ENCODE measurements around the gene HECW1.

HECW1 gene

DNA sequence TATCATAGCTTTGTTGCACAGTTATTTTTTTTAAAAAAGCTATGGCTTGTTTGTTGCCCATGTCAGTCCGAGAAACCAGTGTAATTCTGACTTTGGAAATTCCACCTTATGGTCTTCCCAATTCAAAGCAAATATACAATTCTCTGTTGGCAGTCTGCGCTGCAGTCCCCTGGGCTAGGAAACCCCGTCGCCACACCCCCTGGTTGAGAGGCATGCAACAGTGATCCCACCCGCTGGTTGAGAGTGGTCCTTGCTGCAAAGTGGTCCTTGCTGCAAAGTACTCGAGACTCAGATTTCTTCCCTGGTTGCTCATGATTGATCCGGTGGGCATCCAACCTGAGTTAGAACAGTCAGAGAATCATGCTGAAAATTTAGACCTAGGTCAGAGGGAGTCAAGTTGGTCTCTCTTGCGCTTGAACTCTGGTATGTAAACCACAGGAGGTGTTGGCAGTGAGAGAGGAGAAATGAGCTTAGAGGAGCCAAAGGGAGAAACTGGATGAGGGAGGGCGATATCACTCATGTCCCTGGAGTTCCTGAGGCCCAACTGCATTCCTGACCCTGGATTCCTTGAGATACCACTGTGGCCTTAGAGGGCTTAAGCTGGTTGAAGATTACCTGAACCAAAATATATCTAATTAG, 425.4 kb downstream of the HECW1 start:
- ATAC-seq: no peak
- TF ChIP-seq ZNF565 (CRISPR knock-in tag; conservative IDR thresholded peaks at IDR 0.05; ENCODE audit: low read depth) (no peak), BACH2 (CRISPR knock-in tag; IDR thresholded peaks at IDR 0.05; ENCODE audit: borderline replicate concordance) (no peak), ESRRG (CRISPR knock-in tag; IDR thresholded peaks at IDR 0.05) (no peak), SNAI2 (CRISPR knock-in tag; IDR thresholded peaks at IDR 0.05) (no peak), ARNTL (CRISPR knock-in tag; IDR thresholded peaks at IDR 0.05; ENCODE audit: borderline replicate concordance, low read depth) (no peak), ZFP30 (CRISPR knock-in tag; IDR thresholded peaks at IDR 0.05) (no peak), ISL1 (CRISPR knock-in tag; IDR thresholded peaks at IDR 0.05) (no peak), ZC3H10 (CRISPR knock-in tag; IDR thresholded peaks at IDR 0.05) (no peak), OSR1 (CRISPR knock-in tag; IDR thresholded peaks at IDR 0.05) (no peak), ZFP3 (CRISPR knock-in tag; IDR thresholded peaks at IDR 0.05) (no peak), ZNF70 (CRISPR knock-in tag; IDR thresholded peaks at IDR 0.05) (no peak), PPARA (CRISPR knock-in tag; IDR thresholded peaks at IDR 0.05; ENCODE audit: borderline replicate concordance) (no peak), GLIS3 (CRISPR knock-in tag; IDR thresholded peaks at IDR 0.05) (no peak)
- TF ChIP-seq, protein P1, sequence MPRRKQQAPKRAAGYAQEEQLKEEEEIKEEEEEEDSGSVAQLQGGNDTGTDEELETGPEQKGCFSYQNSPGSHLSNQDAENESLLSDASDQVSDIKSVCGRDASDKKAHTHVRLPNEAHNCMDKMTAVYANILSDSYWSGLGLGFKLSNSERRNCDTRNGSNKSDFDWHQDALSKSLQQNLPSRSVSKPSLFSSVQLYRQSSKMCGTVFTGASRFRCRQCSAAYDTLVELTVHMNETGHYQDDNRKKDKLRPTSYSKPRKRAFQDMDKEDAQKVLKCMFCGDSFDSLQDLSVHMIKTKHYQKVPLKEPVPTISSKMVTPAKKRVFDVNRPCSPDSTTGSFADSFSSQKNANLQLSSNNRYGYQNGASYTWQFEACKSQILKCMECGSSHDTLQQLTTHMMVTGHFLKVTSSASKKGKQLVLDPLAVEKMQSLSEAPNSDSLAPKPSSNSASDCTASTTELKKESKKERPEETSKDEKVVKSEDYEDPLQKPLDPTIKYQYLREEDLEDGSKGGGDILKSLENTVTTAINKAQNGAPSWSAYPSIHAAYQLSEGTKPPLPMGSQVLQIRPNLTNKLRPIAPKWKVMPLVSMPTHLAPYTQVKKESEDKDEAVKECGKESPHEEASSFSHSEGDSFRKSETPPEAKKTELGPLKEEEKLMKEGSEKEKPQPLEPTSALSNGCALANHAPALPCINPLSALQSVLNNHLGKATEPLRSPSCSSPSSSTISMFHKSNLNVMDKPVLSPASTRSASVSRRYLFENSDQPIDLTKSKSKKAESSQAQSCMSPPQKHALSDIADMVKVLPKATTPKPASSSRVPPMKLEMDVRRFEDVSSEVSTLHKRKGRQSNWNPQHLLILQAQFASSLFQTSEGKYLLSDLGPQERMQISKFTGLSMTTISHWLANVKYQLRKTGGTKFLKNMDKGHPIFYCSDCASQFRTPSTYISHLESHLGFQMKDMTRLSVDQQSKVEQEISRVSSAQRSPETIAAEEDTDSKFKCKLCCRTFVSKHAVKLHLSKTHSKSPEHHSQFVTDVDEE (CRISPR knock-in tag; IDR thresholded peaks at IDR 0.05): no peak
- TF ChIP-seq, protein P2, sequence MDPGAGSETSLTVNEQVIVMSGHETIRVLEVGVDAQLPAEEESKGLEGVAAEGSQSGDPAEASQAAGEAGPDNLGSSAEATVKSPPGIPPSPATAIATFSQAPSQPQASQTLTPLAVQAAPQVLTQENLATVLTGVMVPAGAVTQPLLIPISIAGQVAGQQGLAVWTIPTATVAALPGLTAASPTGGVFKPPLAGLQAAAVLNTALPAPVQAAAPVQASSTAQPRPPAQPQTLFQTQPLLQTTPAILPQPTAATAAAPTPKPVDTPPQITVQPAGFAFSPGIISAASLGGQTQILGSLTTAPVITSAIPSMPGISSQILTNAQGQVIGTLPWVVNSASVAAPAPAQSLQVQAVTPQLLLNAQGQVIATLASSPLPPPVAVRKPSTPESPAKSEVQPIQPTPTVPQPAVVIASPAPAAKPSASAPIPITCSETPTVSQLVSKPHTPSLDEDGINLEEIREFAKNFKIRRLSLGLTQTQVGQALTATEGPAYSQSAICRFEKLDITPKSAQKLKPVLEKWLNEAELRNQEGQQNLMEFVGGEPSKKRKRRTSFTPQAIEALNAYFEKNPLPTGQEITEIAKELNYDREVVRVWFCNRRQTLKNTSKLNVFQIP (CRISPR knock-in tag; IDR thresholded peaks at IDR 0.05; ENCODE audit: borderline replicate concordance, low read depth): no peak
- TF ChIP-seq, protein P3, sequence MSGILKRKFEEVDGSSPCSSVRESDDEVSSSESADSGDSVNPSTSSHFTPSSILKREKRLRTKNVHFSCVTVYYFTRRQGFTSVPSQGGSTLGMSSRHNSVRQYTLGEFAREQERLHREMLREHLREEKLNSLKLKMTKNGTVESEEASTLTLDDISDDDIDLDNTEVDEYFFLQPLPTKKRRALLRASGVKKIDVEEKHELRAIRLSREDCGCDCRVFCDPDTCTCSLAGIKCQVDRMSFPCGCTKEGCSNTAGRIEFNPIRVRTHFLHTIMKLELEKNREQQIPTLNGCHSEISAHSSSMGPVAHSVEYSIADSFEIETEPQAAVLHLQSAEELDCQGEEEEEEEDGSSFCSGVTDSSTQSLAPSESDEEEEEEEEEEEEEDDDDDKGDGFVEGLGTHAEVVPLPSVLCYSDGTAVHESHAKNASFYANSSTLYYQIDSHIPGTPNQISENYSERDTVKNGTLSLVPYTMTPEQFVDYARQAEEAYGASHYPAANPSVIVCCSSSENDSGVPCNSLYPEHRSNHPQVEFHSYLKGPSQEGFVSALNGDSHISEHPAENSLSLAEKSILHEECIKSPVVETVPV (CRISPR knock-in tag; IDR thresholded peaks at IDR 0.05): no peak
- TF ChIP-seq, protein P4, sequence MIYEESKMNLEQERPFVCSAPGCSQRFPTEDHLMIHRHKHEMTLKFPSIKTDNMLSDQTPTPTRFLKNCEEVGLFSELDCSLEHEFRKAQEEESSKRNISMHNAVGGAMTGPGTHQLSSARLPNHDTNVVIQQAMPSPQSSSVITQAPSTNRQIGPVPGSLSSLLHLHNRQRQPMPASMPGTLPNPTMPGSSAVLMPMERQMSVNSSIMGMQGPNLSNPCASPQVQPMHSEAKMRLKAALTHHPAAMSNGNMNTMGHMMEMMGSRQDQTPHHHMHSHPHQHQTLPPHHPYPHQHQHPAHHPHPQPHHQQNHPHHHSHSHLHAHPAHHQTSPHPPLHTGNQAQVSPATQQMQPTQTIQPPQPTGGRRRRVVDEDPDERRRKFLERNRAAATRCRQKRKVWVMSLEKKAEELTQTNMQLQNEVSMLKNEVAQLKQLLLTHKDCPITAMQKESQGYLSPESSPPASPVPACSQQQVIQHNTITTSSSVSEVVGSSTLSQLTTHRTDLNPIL (CRISPR knock-in tag; IDR thresholded peaks at IDR 0.05; ENCODE audit: low read depth): no peak
- TF ChIP-seq, protein P5, sequence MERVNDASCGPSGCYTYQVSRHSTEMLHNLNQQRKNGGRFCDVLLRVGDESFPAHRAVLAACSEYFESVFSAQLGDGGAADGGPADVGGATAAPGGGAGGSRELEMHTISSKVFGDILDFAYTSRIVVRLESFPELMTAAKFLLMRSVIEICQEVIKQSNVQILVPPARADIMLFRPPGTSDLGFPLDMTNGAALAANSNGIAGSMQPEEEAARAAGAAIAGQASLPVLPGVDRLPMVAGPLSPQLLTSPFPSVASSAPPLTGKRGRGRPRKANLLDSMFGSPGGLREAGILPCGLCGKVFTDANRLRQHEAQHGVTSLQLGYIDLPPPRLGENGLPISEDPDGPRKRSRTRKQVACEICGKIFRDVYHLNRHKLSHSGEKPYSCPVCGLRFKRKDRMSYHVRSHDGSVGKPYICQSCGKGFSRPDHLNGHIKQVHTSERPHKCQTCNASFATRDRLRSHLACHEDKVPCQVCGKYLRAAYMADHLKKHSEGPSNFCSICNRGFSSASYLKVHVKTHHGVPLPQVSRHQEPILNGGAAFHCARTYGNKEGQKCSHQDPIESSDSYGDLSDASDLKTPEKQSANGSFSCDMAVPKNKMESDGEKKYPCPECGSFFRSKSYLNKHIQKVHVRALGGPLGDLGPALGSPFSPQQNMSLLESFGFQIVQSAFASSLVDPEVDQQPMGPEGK (CRISPR knock-in tag; IDR thresholded peaks at IDR 0.05; ENCODE audit: borderline replicate concordance): no peak

DNA sequence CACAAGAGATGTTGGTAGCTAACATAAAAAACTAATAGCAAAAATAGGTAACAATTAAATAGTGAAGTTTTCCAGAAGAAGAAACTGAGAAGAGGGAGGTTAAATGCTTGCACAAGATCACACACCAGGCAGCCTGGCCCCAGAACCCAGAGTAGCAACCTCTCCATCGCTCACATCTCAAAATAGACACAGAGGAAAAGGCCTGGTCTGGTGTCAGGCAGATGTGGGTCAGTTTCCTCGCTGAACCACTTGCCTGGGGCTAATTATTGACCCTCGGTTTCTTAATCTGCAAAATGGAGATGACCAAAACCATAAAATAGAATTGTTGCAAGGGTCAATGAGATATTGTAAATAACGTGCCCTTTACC, 425.9 kb downstream of the HECW1 start:
- TF ChIP-seq OSR1 (CRISPR knock-in tag; IDR thresholded peaks at IDR 0.05) (no peak), ZC3H10 (CRISPR knock-in tag; IDR thresholded peaks at IDR 0.05) (no peak)
- TF ChIP-seq, protein P3 (CRISPR knock-in tag; IDR thresholded peaks at IDR 0.05): no peak
- TF ChIP-seq, protein P1 (CRISPR knock-in tag; IDR thresholded peaks at IDR 0.05): no peak
- no peak for ATAC-seq

Data from SK-N-SH treated with all-trans-retinoic acid at 6 μM for 48 hours (cell line).